ENCODE results near the gene TMPRSS11B.

GRCh38 chr4:68193194-68193593, 52.3 kb downstream of the TMPRSS11B start:
- TF ChIP-seq CTCF (IDR thresholded peaks at IDR 0.05) (no peak), POLR2A (IDR thresholded peaks at IDR 0.05) (no peak), EP300 (IDR thresholded peaks at IDR 0.05) (no peak)
